Stimulated activated CD4-positive, alpha-beta T cell treated with anti-CD3 and anti-CD28 coated beads, Interleukin-15, amount 100 ng/mL, for 1 hour (primary cell): ENCODE measurements around the gene APP.
"Not testable (repeated sequence)": the region's sequence is repeated elsewhere in the genome, so short reads cannot be mapped to it uniquely, and the experiment has no call there.

ENCODE experiments used
- DNase-seq, 2 donors: peaks; one replicate each; pipeline ENCODE4 v3.0.0-alpha.2; 2020; ENCODE audit warnings: low read depth in 1 of 2, low spot score in 1 of 2

Gene APP

DNA sequence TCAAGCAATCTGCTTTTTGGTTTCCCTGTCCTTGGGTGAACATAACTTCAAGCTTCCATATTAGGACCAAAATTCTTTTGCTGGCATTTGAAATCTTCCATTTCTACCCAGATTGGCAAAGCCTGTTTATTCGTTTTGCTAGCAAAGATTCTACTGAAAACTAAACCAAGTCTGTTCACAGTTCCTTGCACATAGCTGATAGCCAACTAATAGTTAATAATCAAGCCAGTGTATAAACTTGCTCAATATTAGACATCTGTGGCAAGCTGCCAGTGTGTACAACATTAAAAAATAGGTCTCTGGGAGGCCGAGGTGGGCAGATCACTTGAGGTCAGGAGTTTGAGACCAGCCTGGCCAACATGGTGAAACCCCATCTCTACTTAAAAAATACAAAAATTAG lies 6.3 kb downstream of the APP start:
- DNase-seq, result no peak

DNA sequence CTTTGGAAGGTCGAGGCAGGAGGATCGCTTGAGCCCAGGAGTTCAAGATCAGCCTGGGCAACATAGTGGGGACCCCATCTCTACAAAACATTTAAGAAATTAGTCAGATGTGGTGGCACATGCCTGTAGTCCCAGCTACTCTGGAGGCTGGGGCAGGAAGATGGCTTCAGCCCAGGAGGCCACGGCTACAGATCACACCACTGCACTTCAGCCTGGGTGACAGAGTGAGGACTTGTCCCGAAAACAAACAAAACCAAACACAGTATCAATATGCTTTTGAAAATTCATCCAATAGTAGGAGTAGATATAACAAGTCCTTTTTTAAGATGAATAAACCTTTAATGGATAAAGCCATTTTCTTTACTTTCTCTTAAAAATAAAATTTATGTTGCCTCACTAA lies 8.5 kb downstream of the APP start:
- no peak for DNase-seq

DNA sequence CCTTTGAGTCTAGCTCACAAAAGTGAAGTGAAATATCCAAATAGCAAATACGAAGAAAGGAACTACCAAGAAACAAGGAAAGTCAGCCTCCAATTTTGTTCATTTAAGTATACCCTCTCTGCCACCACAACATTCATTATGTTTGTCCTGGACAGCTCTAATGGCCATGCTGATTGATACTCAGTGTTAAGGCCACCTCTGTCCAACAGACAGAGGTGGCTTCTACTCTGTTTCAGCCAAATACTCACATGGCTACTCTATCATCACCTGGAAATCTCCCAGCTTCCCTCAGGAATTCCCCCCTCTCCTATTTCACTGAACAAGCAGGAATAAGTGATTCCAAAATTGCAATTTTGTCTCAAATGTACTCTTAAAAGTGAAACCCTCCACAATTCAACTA lies 10.7 kb downstream of the APP start:
- no peak for DNase-seq

DNA sequence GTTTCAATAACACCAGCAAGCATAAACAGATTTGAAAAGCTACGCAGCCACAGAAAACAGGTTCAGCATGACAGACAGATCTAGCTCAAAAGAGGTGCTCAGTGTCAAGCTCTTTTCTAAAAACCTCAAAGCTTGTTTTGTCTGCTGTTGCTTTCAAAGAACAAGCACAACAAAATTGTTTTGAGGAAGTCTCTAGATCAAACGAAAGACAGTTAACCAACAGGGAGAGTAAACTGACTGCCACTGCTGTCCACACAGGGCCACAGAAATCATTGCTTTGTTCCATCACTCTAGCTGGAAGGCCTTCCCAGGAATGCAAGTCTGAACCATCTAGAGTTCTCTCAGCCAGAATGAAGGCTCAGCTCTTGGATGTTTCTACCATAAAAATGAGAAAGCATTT lies 12.8 kb downstream of the APP start:
- no peak for DNase-seq

DNA sequence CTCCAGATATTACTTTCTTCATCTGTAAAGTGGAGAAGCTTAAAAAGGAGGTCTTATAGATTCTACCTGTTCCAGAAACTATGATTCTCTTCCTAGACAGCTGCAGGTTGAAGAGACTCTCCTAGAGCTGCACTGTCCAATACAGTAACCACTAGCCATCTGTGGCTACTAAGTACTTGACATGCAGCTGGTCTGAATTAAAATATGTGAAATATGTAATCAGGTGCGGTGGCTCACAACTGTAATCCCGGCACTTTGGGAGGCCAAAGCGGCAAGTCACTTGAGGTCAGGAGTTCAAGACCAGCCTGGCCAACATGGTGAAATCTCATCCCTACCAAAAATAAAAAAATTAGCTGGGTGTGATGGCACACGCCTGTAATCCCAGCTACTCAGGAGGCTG lies 15.8 kb downstream of the APP start:
- DNase-seq, result no peak

DNA sequence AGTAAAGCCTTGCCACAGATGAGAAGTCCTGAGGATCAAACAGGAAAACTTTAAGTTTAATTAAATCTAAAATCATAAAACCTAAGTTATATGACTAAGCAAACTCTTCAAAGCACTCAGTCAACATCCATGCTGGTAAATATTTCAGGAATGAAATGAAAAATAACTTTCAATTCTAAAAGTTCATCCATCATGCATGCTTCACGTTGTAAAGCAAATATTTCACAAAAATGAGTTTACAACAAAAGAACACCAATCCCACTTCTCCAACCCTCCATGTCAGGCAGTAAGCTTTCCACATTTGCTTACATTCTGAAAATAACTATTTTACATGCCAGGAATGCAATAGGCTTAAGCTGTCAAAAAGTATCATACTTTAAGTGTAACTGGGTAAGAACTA lies 16.8 kb downstream of the APP start:
- DNase-seq, result no peak

DNA sequence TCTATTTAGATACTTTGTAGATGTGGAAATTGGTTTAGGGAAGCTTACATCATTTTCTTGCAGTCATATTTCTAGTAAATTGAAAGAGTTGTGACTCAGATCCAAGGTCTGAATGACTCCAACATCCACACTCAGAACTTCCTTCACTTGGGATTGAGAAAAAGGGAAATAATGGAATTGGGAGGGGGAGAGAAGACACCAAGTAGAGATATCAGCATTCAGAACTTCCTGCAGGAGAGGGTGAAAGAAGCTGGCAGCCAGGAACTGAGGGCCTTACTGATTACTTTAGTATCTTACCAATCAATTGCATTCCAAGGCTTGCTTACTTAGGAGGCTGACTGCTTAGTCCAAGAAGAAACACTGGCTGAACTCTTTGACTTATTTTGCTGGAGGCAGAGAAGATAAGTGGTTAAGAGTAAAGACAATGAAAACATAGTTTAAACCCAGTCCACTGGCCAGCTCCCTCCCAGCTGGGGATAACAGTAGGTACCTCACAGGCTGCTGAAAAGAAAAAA lies 21.7 kb downstream of the APP start:
- DNase-seq, result no peak

DNA sequence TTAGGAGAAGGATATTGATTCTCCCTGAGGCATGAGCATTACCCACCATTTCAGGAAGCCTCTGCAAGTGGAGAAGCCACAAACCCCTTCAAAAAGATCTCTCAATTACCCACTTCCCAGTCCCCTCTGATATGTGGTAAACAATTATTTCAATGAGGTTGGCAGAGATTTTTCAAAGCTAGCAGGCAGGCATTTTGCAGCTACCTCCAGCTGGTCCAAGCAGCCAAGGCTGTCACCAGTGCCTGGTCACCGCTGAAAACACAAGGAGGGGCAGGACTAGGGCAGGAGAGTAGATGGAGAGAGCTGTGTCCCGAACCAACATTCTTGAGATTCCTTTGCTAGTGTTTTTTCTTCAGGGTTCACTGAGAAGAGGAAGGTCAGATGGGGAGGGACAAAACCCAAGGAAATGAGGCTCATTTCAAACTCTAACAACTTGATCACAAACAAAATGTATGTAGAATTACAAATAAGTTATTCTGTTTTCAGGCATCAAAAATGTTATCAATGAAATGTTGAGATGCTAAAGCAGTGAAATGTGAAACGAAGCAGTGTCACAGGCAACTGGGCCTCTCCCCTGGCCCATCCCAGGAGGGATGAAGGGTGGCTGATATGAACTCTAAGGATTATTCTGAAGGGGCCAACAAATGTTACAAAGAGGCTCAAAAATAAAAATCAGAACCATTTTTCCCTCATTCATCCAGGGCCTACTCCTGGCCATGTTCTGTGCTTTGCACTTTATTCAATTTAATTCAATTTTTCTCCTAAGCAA lies 22.3 kb downstream of the APP start:
- DNase-seq, result no peak

DNA sequence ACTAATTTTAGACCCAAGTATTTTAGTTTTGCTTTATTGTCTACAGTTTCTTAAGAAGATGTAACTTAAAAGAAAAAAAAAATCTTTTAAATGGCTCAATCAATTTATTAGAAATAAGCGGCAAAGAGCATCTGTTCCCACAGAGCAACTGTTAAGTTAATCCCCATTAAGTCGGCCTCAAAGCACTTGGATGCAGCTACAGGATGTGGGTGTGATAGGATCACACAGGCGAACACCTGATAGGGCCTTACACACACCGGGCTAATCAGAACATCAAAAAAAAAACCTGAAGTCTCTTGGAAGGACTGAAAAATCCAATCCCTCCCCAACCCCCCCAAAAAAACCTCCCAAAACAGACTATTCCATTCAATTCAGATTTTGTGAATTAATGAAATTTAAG lies 23.0 kb downstream of the APP start:
- DNase-seq, result no peak

DNA sequence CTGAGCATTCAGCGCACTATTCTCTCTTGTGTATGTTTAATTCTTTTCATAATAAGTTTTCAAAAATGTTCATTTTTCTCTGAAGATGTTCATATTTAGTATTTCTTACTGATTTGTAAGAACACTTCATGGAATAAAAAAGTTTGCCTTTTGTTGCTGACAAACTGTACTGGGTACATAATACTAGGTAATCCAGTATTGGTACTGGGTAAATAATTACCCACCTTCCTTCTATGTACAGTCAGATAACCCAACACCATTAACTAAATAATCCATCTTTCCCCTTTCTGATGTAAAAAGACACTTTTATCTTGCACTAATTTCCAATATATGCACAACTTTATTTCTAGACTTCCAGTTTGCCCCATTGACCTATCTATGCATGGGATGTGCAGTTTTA lies 23.9 kb downstream of the APP start:
- no peak for DNase-seq

DNA sequence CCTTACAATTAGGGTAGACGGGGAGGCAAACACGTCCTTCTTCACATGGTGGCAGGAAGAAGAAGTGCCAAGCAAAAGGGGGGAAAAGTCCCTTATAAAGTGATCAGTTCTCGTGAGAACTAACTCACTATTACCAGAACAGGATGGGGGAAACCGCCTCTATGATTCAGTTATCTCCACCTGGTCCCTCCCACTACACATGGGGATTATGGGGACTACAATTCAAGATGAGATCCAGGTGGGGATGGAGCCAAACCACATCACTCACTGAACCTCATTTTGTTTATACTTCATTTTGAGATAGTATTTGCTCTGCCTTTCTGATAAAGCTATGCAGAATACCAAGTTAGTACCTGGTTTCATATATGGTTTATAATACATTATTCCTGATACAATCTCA lies 26.5 kb downstream of the APP start:
- no peak for DNase-seq

DNA sequence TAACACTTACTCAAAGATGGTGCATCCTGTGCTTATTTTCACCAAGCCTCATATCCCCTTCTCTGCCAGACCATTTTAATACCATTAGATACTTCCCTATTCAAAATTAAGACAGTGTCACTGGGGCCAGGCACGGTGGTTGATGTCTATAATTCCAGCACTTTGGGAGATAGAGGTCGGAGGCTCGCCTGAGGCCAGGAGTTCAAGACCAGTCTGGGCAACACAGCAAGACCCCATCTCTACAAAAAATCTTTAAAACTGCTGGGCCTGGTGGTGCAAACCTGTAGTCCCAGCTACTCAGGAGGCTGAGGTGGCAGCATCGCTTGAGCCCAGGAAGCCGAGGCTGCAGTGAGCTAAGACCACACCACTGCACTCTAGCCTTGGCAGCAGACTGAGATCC lies 28.2 kb downstream of the APP start:
- no peak for DNase-seq

DNA sequence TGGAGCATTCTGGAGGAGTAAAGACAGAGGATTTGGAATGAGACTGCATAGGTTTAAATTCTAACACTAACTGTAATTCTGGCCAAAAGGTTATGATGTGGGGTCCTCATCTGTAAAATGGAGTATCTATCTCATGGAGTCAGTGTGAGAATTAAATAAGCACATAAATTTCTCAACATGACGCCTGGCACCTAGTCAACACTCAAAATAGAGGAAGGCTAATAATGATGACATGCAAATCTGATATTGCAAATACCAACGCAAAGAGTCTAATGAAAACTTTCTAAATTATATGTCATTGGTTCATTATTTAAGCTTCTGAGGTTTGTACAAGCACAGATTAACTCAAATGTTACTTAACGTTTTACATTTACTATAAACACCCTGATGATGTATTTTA lies 29.6 kb downstream of the APP start:
- no peak for DNase-seq

DNA sequence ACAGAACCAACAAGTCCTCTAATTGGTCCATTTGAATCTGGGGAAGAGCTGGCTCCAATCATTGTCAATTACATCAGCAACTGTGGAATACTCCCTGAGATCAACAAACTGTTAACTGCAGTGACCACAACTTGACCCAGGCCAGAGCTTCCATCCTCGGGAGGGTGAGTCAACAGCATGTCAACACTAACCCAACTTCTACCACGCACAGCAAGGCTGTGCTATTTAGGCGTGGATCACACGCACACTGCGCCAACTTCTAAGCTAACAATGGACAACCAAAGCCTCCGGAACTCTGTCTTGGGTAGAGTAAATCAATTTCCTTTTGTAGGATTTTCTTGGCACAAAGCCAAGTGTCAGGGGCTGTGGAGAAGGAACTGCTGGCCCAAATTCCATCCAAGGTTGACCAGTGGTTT lies 30.4 kb downstream of the APP start:
- DNase-seq, result no peak

DNA sequence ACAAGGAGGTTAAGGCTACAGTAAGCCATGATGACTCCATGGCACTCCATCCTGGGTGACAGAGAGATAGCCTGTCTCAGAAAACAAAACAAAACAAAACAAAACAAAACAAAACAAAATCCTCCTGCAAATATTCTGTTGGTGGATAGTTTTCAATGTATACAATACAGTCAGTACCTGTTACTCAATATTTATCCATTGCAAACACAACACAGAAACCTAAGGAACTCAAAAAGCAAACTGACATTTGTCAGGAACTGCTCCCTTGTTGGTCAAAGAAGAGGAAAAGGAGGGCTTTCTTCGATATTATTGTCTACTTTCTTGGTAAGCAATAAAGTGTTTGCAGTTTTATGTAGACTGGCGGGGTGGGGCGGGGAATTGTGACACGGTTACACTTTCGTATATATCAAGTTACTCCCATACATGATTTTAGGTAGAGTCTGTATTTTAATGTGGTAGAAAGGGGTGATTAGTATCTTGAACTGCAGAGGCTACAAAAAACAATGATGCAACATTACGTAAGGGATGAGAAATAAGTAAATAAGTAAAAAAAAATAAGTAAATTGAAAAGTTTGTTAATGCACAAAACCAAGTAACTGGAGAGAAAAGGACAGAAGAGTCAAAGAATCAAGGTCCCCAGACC lies 31.8 kb downstream of the APP start:
- DNase-seq, result no peak

DNA sequence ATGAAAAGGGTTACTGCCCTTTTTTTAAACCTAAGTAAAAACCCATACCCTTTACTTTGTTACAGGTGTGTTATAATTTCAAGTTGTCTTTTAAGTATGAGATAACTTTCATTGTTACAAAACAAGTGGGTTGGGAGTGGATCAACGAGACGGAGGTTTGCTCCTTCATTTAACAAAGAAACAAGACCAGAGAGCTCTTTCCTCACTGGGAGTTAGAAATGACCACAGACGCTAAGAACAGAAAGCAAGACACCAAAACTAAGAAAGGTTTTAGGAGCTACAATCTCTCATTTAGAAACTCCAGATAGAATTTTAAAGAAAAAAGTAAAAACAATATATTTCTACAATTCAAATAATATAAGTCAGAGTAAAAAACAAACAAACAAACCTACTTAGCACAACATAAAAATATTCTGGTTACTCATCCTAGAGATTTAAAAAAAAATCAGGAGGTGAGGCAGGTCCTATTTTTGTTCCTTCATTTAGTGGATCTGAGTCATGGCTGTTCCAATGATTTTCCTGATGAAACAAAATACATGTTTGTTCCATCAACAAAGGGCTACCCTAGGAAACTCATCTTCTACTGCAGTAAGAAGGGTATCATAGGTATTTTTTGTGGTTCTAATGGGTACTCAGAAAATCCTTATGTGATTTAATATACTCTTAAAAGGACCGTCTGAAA lies 33.0 kb downstream of the APP start:
- DNase-seq, result no peak

DNA sequence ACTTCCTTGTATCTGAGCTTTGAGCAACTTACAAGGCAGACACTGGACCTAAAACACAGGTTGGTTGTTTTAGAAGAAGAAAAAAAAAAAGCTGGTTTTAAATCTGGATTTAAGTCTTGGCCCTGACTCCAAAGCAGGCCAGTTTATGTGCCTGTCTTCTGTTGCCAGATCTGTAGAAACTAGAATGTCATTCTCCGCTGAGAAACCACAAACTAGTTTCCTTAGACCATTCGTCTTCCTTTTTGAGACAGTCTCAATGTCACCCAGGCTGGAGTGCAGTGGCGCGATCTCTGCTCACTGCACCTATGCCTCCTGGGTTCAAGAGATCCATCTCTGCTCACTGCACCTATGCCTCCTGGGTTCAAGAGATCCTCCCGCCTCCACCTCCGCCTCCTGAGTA lies 33.9 kb downstream of the APP start:
- no peak for DNase-seq

DNA sequence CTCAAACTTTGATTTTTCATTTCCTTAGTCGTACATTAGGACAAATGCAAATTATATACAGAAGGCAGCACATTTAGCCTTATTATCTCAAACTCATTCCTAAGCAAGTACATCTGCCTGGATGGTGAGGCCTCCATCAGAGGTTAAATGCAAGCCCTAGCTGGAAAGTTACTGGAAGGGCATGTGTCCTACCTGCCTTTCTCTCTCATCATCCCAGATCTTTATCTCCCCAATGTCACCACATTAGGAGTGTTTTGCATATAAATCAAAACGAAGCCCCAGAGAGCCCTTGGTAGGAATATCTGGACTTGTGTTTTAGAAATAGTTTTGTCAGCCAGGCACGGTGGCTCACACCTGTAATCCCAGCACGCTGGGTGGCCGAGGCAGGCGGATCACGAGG lies 35.0 kb downstream of the APP start:
- no peak for DNase-seq

DNA sequence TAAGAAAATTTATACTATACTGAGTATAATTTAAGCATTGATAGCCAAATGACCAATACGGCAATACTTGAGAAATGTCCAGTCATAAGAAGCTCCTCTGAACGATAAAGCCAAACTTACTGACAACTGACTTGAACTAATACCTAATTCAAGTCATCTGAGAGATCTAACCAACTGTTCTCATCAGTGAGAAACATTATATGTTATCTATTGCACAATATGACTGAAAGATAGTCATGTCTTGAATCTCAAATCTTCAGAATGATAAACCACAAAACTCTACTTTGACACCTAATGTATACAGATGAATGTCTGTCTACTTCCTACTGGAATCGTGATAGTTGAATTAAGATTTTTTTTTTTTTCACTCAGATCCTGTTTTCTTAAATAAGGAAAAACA lies 39.0 kb downstream of the APP start:
- DNase-seq, result no peak

DNA sequence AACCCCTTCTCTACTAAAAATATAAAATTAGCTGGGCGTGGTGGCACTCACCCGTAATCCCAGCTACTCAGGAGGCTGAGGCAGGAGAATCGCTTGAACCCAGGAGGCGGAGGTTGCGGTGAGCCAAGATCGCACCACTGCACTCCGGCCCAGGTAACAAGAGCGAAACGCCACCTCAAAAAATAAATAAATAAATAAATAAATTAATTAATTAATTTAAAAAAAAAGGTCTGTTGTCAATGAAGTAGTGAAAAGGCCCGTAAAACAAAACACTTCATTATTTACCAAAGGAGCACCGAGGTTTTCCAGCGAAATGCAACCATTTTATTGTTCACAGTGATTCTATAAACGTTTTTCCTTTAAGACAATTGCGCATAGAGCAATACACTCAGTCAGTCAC lies 39.5 kb downstream of the APP start:
- not testable (repeated sequence) for DNase-seq

DNA sequence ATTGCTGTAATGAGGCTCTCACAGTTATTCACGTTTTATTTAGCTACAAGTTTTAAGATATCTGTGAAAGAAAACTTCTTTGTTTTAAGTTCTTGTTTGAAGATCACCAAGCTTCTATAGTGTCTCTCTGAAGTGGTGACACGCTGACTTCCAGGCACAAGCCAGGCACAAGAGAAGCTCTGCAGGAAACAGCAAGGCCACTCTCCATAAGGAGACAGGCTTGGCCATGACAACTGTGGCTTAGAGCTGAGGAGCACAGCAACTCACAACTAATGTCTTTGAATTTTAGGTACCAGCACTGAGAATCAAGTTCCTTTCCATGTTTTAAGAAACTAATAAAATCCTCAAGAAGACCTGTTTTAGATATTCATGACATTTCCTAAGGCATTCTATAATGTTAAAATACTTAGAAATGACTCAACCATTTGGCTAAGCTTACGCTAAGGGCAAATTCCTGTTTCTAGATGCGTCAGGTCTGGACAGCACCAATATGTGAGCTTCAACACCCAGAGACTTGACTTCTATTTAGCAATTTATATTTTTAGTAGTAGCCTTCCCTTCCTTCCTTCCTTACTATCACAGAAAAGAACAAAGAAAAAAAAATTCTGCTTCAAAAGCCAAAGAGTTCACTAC lies 40.2 kb downstream of the APP start:
- DNase-seq, result no peak

DNA sequence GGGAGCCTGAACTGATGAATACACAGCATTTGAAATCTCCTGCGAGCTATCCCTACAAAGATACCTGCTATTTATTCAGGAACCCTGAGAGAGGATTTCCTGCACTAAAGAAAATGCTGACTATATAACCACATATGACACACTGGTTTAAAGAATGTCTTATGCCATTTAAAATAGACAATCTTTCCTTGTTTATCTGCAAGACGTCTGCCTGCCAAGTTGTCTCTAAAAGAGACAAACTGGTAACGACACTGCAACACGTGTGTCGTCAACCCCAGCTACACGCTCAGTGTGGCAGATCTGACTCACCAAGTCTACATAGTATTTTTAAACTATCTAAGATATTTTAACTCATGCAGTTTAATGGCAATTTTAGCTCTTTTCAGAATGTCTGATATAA lies 42.7 kb downstream of the APP start:
- DNase-seq, result no peak
